CD4-positive, alpha-beta T cell treated with Interleukin-6 at 100 ng/mL for 8 hours (primary cell): ENCODE measurements around the gene FGF2.
"Not testable (repeated sequence)": the region's sequence is repeated elsewhere in the genome, so short reads cannot be mapped to it uniquely, and the experiment has no call there.

Source experiments
- DNase-seq: peaks from one replicate; pipeline ENCODE4 v3.0.0-alpha.2; 2020; ENCODE audit warnings: mixed read lengths, low spot score

Gene FGF2

DNA sequence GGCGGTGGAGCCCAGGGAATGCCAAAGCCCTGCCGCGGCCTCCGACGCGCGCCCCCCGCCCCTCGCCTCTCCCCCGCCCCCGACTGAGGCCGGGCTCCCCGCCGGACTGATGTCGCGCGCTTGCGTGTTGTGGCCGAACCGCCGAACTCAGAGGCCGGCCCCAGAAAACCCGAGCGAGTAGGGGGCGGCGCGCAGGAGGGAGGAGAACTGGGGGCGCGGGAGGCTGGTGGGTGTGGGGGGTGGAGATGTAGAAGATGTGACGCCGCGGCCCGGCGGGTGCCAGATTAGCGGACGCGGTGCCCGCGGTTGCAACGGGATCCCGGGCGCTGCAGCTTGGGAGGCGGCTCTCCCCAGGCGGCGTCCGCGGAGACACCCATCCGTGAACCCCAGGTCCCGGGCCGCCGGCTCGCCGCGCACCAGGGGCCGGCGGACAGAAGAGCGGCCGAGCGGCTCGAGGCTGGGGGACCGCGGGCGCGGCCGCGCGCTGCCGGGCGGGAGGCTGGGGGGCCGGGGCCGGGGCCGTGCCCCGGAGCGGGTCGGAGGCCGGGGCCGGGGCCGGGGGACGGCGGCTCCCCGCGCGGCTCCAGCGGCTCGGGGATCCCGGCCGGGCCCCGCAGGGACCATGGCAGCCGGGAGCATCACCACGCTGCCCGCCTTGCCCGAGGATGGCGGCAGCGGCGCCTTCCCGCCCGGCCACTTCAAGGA, at the start of gene FGF2:
Gene FGF2 (plus strand): TSS at position 279 of the 705 bp plus-strand sequence. CDS start 344 bp downstream, at position 623.
- no peak for DNase-seq

DNA sequence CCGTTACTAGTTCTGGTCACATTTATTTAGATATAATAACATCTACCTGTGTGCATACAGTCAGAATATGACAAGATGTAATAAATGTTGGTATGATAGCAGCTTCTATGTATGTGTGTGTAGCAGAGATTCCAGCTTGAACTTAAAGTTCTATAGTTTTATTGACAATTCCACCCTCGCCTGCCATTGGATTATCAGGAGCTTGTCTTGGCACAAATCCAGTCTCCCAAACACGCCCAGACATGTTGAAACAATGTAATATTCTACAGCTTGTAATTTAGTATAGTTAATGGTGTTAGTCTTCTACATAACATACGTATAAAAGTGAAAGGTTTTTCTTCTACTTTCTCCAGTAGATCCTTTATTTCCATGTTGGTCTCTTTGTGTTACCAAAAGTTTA, 49.7 kb upstream of the FGF2 start:
- no peak for DNase-seq

DNA sequence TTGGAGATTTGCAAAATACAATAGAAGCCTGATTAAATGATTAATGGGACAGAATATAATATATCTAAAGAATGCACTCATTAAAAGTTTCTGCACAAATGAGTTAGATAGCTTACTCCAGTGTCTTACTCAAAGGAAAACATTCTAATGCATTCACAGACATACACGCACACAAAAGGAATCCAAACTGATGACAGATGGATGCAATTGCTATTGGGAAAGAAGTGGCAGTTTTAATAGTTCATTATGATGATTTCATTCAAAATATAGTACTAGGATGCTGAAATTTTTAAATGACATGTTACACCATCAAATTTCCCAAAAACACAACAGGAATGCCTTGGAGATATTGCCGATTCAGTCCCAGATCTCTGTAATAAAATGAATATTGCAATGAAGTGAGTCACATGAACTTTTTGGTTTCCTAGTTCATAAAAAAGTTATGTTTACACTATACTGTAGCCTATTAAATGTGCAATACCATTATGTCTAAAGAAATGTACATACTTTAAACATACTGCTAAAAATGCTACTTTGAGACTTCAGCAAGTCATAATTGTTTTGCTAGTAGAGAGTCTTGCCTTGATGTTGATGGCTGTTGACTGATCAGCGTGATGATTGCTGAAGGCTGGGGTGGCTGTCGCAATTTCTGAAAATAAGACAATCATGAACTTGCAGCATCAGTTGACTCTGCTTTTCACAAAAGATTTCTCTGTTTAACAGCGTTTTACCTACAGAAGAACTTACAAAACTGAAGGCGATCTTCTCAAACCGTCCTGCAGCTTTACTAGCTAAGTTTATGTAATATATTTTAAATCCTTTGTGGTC, 48.6 kb upstream of the FGF2 start:
- no peak for DNase-seq

DNA sequence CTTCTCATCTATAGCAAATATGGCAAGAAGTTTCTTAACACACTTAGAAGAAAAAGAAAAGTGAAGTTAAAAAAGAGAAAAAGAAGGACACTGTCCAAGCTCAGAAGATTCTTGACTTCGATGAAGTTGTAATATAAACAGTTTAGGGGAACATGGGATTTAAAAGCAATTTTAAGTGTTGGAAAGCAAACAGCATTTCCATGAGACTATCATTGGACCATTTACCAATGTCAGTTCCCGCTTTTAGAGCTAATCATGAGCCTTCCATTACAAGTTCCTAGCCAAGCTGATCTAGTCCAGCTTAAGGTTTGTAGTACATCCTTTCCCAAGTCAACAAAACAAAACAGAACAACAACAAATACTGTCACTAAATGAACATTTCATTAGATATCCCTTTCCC, 45.1 kb upstream of the FGF2 start:
- no peak for DNase-seq

DNA sequence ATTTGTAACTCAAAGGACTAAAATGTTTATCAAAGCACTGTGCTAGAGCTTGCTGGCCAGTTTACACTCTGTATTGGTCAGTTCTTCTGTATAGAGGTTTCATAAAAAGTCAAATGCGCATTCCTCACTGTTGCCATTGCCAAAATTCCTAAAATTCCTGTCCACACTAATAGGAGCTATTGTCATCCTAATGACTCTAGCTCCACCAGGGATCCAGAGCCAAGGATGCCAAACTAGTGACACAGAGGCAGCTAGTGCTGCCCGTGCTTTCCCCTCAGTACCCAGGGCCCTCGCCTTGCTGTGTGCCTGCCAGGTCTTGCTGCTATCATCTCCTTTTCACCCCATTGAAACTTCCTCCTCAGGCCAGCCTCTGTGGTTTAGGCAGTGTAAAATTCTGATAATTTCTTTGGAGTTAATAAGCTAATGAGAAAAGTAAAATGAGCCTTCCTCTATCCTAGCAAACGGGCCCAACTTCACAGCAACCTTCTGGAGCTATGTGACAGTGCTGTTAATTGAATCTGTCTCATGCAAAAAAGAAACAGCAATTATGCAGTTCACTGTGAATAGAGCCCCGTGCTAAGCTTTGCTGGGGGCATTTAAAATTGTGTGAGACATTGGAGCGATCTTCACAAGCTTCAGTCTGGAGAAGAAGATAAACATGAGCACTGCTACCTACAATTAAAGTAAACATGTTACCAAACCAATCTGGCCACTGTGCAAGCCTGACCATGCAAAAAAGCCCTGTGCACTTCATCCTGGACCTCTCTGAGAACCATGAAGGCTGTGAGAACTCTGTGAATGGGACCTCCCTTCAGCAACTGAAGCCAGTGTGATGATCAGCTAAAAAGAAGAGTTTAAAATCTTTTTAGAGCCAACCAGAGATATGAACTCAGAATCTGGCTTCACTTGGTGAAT, 43.1 kb upstream of the FGF2 start:
- no peak for DNase-seq

DNA sequence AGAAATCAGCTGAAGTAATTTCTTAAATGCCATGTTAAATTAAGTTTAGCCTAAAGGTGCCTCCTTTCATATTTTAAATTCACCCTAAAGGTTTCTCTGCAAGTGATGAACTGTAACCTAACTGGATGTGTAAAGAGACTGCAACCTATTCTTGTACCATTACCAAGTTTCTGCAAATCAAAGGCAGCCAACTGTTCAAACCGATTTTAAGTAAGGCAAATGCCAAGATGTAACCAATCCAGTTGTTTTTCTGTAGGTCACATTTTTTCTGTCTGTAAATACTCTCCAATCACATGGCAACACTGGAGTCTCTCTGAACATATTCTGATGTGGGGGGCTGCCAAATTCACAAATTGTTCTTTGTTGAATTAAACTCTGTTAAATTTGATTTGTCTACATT, 42.4 kb upstream of the FGF2 start:
- no peak for DNase-seq

DNA sequence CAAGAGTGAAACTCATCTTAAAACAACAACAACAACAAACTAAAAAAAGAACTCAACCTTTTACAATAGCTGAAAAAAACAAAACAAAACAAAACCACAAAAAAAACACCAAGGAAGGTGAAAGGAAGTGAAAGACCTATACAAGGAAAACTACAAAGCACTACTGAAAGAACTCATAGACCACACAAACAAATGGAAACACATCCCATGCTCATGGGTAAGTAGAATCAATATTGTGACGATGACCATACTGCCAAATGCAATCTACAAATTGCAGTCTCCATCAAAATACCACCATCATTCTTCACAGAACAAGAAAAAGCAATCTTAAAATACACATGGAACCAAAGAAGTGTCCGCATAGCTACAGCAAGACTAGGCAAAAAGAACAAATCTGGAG, 41.5 kb upstream of the FGF2 start:
- DNase-seq: no peak

DNA sequence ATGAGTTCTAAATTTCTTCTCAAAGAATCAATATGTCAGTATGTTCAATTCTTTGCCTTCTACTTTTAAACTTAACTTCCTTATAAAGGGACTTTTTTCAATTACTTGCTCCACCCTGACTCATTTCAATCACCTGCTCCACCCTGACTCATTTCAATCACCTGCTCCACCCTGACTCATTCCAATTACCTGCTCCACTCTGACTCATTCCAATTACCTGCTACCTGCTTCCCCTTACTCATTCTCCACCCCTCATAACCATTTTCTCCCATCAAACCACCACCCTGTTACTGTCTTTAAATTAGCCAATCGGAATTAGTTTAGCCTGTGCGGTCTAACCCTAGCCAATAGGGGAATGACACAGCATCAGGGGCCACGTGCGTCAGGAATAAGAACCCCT, 40.3 kb upstream of the FGF2 start:
- not testable (repeated sequence) for DNase-seq

DNA sequence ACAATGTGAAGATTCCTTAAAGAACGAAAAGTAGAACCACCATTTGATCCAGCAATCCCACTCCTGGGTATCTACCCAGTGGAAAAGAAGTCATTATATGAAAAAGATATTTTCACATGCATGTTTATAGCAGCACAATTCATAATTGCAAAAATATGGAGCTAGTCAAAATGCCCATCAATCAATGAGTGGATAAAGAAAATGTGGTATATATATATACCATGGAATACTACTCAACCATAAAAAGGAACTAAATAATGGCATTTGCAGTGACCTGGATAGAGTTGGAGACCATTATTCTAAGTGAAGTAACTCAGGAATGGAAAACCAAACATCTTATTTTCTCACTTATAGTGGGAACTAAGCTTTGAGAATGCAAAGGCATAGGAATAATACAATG, 39.7 kb upstream of the FGF2 start:
- DNase-seq: not testable (repeated sequence)

DNA sequence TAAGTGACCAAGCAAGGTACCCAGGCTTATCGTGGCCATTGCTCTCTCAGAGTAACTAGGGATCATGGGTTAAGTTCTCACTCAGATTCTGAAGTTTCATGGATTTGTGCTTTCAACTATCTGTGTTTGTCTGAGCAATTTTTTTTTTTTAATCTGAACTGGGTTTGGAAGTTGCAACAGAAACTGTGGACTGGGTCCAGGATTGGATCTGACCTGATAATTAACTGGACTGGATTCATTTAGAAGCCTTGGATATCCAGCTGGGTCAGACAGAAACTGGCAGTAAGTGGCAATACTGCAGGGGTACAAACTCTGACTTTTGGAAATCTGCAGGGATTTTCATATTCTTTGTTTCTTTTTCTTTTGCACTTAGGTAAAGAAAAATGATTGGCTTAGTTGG, 38.7 kb upstream of the FGF2 start:
- no peak for DNase-seq

DNA sequence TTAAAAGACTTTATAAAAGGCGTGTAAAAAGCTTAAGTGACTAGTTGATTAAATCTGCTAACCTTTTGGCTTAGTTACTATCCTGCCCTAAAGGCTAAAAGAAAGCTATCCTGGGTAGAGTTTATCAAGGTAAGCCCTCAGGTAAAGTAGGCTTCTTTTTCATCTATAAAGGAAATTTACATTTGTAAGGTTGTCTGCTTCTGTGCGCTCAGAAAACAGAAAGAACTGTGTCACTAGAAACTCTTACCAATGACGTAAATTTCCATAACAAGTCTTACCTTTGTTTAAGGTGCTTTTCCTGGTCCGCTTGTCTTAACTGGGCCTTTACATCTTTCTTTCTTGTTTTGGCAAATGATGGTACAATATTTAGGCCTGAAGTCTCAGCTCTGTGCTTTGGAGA, 37.7 kb upstream of the FGF2 start:
- no peak for DNase-seq

DNA sequence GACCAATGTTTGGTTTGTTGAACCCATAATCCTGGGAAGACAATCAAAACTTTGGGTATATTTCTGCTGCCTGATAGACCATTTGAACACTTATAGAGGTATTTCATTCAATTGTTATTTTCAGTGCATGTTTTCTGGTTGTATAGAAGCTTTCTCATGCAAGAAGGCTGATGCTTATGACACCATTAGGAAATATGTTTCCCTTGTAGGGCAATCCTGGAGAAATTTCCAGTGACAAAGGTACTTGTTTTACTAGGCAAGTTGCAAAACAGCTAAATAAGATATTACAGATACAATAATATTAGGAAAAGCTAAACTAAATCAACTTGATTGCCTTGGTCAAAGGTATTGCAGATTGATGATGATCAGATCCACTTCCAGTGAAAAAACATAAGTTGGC, 32.8 kb upstream of the FGF2 start:
- DNase-seq: no peak

DNA sequence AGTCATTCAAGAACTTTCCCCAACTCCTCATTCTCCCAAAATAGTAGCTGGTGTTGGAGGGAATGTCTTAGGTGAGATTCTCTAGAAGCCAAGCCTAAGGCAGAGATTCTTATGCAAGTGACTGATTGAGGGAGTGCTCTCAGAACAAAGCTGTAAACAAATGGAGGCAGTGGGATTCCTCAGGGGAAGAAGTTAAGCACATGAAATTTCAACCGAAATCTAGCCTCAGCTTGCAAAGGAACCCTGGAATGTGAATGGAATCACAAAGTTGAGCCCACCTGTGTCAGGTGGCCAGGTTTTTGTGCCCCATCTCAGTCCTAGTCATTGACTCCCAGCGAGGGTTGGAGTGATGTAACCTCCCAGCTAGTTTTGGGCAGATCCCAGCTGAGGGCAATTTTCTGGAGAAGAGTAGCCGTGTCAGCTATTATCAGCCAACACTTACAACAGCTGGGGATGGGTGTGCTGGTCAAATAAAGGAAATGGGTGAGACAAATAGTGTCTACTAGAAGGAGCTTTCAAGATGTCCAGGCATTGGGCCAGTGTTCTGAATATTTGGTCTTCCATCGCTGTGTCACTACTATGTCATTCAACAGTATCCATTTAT, 29.7 kb upstream of the FGF2 start:
- no peak for DNase-seq

DNA sequence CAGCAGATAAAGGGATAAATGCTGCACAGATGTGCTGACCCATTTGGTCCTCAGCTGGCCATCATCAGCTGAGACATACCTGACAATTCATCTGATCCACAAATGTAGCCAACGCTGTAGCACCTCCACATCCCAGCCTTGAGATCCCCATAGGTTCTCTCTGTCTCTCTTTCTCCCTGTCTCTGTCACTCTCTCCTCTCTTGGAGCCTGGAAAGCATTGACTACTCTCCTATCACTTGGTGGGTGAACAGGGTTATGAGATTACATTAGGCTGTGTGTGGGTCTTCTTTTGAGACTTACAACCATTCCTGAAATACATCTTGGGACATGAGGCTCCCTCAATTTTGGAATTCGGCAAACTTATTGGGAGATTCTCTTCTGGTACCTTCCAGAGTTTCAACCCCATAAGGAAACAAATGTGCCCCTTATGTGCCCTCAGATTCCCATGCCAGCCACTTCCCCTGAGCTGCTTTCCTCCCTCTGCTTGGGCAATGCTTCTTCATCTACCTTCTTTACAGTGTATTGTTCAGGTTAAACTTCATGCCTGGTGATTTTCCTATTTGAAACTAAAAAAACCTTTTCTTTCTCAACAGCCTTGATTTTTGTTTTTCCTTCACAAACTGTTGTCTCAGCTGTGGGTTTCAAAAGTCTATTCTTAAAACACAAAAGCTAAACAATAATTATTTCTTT, 29.1 kb upstream of the FGF2 start:
- no peak for DNase-seq

DNA sequence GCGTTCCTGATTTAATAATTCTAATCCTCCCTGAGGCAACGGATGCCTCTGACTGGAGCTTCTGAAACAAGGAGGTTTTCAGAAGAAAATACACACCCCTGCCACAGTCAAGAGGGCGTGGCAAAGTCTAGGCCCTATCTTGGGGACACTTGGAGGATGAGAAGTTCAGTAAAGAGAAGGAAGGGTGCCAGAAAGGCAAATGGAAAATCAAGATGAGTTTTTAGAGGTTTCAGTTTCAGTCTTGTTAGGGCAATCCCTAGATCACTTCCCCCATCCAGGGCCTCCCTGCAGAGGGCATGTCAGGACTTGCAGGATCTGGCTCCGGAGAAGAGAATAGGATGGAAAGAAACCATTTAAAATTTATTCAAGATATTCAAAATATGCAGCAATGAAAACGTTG, 28.5 kb upstream of the FGF2 start:
- DNase-seq: no peak

DNA sequence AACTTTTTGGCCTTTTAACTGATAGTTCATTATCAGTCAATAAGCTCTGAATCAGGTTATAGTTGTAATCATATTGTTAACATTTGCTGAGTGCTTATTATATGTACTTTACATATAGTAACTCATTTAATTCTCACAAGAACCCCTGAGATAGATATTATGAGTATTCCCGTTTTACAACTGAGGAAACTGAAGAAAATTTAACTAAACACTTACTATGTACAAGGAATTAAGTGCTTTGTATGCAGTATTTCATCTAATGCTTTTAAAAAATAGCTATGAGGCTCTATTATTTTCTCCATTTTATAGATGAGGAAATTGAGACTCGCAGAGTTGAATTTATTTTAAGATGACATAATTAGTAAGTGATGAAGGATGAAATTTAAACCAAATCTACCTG, 27.7 kb upstream of the FGF2 start:
- no peak for DNase-seq

DNA sequence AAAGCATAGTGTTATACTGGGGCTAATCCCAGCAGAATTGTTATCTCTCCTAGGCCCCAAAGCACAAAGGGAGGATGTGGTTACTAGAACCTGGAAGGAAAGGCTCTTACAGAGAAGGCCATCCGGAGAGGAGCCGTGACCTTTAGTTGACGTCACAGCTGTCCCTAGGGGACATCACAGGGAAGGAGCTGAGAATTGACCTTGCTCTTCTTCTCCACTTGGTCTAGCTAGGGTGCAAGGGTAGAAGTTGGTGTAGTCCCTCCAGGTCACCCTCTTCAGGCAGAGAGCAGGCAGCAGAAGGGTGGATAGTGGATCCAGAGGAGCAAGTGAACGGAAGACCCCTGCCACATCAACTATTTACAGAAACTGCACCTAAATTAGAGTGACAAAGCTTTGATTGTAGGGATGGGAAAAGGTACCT, 22.8 kb upstream of the FGF2 start:
- DNase-seq: no peak

DNA sequence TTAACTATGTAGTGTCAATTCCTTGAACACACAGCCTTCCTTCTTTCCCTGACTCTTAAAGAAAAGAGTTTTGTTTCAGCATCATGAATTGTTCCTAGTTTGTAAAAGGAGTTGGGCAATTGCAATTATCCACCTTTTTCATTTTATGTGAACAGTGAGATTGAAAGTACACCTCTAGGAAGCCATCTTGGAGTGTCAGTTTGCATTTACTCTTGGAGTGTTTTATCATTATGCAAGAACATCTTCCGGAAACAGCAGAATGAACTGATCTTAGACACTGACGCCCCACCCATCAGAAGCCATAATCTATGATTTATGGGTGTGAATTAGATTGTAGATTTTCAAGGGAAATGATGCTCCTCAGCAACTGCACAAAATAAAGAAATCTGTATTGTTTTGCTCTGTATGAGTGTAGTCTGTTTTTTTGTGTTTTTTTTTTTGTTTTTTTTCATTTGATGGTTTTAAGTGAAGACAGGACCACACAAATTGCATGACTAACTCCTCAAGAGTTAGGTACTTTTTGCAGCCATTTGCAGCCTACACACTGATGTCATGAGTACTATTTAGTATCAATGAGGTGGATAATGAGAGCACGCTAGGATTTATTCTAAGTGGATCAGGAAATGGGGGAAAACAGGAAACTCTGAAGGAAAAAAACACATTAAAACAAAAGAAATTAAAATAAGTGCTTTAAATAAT, 19.5 kb upstream of the FGF2 start:
- DNase-seq: no peak

DNA sequence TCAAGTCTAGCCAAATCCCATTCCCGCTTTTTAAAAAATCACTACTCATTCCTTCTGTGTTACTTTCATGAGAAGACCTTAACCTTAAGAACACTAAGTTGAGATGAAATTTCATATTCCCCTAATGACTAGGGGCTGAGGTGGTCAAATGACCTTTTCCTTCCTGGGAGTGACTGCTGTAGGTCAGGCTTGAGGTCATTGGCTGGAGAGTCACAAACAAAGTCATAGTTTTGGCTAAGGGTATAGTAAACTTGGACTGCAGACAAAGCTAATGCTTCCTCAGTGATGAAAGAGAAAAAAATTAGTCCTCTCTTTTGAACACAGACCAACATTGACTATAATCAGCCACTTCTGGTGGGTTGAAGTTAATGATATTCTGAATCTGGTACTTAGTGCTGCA, 16.0 kb upstream of the FGF2 start:
- no peak for DNase-seq

DNA sequence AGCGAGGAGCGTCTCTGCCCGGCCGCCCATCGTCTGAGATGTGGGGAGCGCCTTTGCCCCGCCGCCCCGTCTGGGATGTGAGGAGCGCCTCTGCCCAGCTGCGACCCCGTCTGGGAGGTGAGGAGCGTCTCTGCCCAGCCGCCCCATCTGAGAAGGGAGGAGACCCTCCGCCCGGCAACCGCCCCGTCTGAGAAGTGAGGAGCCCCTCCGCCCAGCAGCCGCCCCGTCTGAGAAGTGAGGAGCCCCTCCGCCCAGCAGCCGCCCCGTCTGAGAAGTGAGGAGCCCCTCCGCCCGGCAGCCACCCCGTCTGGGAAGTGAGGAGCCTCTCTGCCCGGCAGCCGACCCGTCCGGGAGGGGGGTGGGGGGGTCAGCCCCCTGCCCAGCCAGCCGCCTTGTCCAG, 14.8 kb upstream of the FGF2 start:
- not testable (repeated sequence) for DNase-seq

DNA sequence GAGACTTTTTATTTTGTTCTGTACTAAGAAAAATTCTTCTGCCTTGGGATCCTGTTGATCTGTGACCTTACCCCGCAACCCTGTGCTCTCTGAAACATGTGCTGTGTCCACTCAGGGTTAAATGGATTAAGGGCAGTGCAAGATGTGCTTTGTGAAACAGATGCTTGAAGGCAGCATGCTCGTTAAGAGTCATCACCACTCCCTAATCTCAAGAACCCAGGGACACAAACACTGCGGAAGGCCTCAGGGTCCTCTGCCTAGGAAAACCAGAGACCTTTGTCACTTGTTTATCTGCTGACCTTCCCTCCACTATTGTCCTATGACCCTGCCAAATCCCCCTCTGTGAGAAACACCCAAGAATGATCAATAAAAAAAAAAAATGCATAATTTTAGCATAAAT, 13.8 kb upstream of the FGF2 start:
- DNase-seq: not testable (repeated sequence)
